HG03575 (cell line): ENCODE data around the gene LACTBL1.

Source experiments
- ATAC-seq: cut with Tn5 transposase; IDR thresholded peaks from one replicate; pipeline ENCODE4 v1.9.1; 2021; ENCODE audit not compliant: unreplicated experiment, insufficient number of reproducible peaks, low FRiP score; ENCODE audit errors: extremely low read depth

Gene LACTBL1

GRCh38 chr1:22918644-22919043 is 54.0 kb downstream of the LACTBL1 start:
- ATAC-seq = no peak

DNA sequence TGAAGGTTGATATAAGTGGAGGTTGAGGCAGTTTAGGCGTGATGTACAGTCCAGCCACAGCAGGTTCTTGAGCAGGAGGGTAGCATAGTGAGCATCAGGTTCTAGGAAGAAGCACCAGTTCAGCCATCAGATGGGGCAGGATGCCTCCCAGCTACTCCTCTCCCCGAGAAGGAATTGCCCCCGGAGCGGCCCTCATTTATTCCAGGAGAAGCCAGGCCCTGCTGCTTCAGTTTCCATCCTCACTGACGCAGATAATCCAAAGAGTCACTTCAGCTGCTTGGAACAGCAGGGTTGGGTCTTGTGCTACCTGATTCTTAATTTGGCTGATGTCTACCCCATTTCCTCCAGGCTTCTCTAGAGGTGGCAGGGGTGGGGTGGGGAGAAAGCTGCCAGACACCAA is 54.7 kb downstream of the LACTBL1 start:
- no peak for ATAC-seq

DNA sequence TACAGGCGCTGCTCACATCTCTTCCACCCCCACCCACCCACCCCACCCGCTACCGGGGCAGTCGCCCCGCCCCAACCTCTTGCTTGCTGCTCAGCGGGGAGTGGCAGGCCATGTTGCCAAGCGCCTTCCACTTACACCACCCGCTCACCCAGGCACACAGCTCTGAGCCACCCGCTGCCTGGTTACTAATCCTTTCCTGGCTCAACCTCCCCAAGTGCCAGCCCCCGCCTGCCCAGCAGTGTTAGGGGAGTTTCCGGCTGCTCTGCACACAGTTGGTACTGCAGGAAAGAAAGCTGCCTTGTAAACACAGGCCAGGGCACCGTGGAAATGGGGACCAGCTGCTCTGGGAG is 56.2 kb downstream of the LACTBL1 start:
- no peak for ATAC-seq

GRCh38 chr1:22915816-22916470 is 56.7 kb downstream of the LACTBL1 start:
- no peak for ATAC-seq

- no peak for ATAC-seq
Observed at GRCh38 chr1:22915231-22915630, 57.4 kb downstream of the LACTBL1 start.

GRCh38 chr1:22914633-22915217 is 57.9 kb downstream of the LACTBL1 start:
- no peak for ATAC-seq

DNA sequence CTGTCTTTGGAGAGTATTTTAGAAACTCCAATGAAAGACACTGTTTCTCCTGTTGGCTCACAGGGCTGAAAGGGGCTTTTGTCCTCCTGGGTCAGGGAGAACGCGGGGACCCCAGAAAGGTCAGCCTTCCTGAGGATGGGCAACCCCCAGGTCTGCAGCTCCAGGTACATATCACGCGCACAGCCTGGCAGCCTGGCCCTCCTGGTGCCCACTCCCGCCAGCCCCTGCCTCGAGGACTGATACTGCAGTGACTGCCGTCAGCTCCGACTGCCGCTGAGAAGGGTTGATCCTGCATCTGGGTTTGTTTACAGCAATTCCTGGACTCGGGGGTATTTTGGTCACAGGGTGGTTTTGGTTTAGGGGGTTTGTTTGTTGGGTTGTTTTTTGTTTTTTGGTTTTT is 58.5 kb downstream of the LACTBL1 start:
- no peak for ATAC-seq

GRCh38 chr1:22913421-22914141 is 59.1 kb downstream of the LACTBL1 start:
- no peak for ATAC-seq

DNA sequence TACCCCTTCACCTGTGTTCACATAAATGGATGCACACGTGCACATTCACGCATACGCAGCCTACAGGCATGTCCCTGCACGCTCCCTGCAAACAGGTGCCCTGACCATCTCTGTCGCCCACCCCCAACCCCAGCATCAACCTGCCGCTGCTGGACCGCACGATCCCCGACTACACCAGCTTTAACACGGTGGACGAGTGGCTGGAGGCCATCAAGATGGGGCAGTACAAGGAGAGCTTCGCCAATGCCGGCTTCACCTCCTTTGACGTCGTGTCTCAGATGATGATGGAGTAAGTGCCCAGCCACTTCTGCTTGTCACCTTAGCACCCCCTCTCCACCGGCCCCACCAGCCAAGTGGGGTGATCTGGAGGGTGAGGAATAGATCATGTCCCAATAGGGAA is 60.4 kb downstream of the LACTBL1 start:
- no peak for ATAC-seq

- ATAC-seq = no peak
Observed at GRCh38 chr1:22910986-22911651, 61.5 kb downstream of the LACTBL1 start.

DNA sequence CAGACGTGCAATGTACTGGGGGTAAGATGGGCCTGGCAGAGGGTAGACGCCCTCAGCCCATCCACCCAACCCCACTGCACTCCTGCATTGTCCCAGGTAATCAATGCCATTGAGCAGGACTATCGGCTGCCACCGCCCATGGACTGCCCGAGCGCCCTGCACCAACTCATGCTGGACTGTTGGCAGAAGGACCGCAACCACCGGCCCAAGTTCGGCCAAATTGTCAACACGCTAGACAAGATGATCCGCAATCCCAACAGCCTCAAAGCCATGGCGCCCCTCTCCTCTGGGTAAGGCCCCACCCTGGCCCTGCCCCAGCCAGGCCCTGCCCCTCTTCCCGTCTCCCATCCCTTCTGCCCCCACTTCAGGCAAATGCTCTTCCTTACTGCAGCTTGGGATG is 62.4 kb downstream of the LACTBL1 start:
- no peak for ATAC-seq

- ATAC-seq = no peak
Observed at GRCh38 chr1:22908880-22909426, 63.7 kb downstream of the LACTBL1 start.

GRCh38 chr1:22907528-22907927 is 65.1 kb downstream of the LACTBL1 start:
- no peak for ATAC-seq

- no peak for ATAC-seq
Observed at GRCh38 chr1:22906968-22907367, 65.7 kb downstream of the LACTBL1 start.

DNA sequence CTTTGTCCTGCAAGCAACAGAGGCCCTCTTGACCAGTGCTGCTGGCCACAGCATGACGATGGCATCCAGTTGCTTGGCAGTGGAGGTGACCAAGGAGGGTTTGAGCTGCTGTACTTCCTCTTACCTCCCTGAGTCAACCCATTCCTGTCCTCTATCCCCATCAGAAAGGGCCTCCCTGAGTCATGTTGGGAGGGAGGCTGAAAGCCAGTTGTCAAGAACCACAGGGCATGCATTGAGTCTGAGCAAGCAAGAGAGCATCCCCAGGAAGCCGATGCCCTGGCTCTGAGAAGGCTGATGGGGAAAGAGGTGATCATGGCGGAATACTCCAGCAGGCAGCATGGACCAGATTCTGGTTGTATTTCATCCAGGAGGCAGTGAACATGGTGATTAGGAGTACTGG is 69.6 kb downstream of the LACTBL1 start:
- no peak for ATAC-seq
